Astrocyte of the cerebellum (primary cell): Measurements from ENCODE around the gene DDX49.

Source experiments
- DNase-seq: peaks from one replicate; pipeline ENCODE4 v3.0.0-alpha.2; 2011; ENCODE audit warnings: low read depth
- H3K4me3 ChIP-seq: 2 replicates; pipeline ENCODE4 v1.5.1; 2011; ENCODE audit warnings: mild to moderate bottlenecking, low read depth, low read length, moderate library complexity
- in situ Hi-C: cut with HindIII; loops from 2 replicates; pipeline ENCODE4 v1.10.0; 2017; ENCODE audit warnings: low sequenced_read_pairs
- TF ChIP-seq, protein P1 (sequence below): IDR thresholded peaks from 2 replicates; pipeline ENCODE4 v1.5.1; 2012; ENCODE audit warnings: low read length, low read depth, moderate library complexity, mild to moderate bottlenecking; ENCODE audit errors: missing control alignments

The DDX49 gene

GRCh38 chr19:18878058-18878797 lies 41.3 kb upstream of the DDX49 start:
- in situ Hi-C loops, result no loop called here

DNA sequence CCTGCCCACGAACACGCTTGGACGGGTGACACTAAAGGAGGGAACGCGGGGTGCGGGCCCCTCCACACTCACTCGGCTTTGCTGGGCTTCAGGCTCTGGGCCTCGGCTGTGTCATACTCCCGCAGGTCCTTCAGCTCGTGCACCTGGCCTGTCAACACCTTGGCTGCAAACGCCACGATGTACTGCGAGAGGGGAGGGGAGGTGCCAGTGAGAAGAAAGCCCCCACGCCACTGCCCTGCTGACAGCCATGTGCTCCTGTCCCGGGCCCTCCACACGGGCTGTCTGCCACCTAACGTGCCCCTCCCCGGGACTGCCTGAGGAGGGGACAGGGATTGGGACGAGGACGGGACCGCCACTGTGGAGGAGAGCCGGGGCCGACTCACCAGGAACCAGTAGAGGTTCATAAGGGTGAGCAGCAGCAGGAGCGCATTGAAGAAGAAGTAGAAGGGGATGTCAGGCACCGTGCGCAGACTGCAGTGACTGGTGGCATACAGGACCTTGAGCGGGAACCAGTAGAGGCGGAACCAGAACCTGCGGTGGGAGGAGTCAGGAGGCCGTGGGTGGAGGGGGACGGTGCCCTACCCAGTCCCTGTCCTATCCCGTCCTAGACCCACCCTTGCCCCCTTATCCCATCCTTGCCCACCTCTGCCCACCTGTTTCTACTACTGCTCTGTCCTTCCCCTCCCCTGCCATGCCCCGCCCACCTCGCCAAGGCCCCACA lies 40.5 kb upstream of the DDX49 start:
- DNase-seq, result no peak
- H3K4me3 ChIP-seq, result no peak overlapping the region
- in situ Hi-C loops, result no loop called here
- TF ChIP-seq, protein P1, sequence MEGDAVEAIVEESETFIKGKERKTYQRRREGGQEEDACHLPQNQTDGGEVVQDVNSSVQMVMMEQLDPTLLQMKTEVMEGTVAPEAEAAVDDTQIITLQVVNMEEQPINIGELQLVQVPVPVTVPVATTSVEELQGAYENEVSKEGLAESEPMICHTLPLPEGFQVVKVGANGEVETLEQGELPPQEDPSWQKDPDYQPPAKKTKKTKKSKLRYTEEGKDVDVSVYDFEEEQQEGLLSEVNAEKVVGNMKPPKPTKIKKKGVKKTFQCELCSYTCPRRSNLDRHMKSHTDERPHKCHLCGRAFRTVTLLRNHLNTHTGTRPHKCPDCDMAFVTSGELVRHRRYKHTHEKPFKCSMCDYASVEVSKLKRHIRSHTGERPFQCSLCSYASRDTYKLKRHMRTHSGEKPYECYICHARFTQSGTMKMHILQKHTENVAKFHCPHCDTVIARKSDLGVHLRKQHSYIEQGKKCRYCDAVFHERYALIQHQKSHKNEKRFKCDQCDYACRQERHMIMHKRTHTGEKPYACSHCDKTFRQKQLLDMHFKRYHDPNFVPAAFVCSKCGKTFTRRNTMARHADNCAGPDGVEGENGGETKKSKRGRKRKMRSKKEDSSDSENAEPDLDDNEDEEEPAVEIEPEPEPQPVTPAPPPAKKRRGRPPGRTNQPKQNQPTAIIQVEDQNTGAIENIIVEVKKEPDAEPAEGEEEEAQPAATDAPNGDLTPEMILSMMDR, result no peak

More at GRCh38 chr19:18878058-18878797, 41.3 kb upstream of the DDX49 start:
- H3K4me3 ChIP-seq, result no peak overlapping the region
- no peak for DNase-seq
- TF ChIP-seq, protein P1, result no peak

GRCh38 chr19:18879579-18880373 lies 39.7 kb upstream of the DDX49 start:
- no peak overlapping the region for H3K4me3 ChIP-seq
- DNase-seq, result no peak
- in situ Hi-C loops, result no loop called here
- TF ChIP-seq, protein P1, result no peak

DNA sequence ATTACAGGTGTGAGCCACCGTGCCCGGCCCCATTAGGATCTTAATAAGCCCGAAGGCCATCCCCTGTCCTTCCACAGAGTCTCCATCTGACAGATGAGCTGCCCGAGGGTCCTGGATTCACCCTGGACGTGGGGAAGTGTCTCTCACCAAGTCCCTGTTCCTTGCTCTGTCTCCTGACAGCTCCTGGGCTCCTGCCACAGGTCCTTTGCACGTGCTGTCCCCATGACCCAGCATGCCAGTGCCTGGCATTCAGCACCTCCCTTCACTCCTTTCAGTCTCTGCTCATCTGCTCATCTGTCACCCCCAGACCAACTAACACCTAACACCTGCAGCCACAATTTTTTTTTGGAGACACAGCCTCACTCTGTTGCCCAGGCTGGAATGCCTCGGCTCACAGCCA lies 38.0 kb upstream of the DDX49 start:
- in situ Hi-C loops, result no loop called here
- DNase-seq, result no peak
- TF ChIP-seq, protein P1, result no peak
- no peak overlapping the region for H3K4me3 ChIP-seq

DNA sequence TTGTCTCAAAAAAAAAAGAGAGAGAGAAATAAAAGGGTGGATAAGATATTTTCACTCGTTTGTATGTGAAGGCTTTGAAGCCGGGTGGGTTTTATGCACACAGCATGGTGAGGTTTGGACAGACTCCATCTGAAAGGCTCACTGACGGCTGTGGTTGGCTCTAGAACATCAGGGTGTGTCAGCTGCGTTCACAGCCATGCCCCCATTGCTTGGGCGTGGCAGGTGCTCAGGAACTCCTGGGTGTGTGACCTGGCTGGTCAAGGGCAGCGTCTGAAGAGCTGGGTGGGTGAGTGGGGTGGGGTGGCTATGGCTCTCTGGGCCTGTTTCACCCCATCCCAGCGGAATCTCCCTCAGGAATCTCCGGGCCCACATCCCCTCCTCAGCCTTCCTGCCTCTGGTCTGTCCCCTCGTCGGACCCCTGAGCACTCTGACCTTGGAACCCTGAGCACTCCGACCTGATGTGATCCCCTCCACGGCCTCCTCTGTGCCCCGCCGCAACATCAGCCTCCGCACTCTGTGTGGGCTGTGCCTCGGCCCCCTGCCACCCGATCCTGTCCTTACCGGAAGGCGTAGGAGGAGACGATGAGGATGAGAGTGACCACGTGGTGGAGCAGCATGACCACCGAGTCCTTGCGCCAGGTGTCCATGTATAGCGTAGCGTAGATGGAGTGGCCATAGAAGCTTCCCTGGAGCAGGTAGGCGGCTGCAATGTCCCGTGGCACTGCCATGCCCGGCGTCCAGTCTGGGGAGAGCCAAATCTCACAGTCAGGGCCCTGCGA lies 35.8 kb upstream of the DDX49 start:
- no peak for DNase-seq
- TF ChIP-seq, protein P1, result no peak
- H3K4me3 ChIP-seq, result no peak overlapping the region
- in situ Hi-C loops, result no loop called here

GRCh38 chr19:18886972-18887371 lies 32.5 kb upstream of the DDX49 start:
- in situ Hi-C loops, result no loop called here
- TF ChIP-seq, protein P1, result no peak
- no peak overlapping the region for H3K4me3 ChIP-seq
- no peak for DNase-seq
